Central memory CD8-positive, alpha-beta T cell (primary cell): ENCODE results near the gene ATP9B.

Source experiments
- ATAC-seq: fragments of 150-1000 bp; cut with Tn5 transposase; replicated peaks from 2 replicates; pipeline ENCODE4 v1.10.0; 2022; ENCODE audit warnings: mild to moderate bottlenecking, moderate FRiP score, moderate number of reproducible peaks; ENCODE audit not compliant: poor library complexity, severe bottlenecking; ENCODE audit errors: extremely low read depth
- DNase-seq, 2 donors: peaks; one replicate each; pipeline ENCODE4 v3.0.0; 2021; ENCODE audit warnings: low spot score in 2 of 2
- H3K27ac Mint-ChIP-seq: one replicate; pipeline ENCODE4 v1.8.0; 2022; ENCODE audit warnings: low read depth, mild to moderate bottlenecking, moderate library complexity, mixed read lengths
- H3K27me3 Mint-ChIP-seq: one replicate; pipeline ENCODE4 v1.8.0; 2022; ENCODE audit warnings: mixed read lengths
- H3K36me3 Mint-ChIP-seq: one replicate; pipeline ENCODE4 v1.8.0; 2022; ENCODE audit warnings: mild to moderate bottlenecking, moderate library complexity, mixed read lengths; ENCODE audit not compliant: insufficient read depth
- H3K4me1 Mint-ChIP-seq: one replicate; pipeline ENCODE4 v1.8.0; 2022; ENCODE audit warnings: mixed read lengths
- H3K4me3 Mint-ChIP-seq: one replicate; pipeline ENCODE4 v1.8.0; 2022; ENCODE audit warnings: mild to moderate bottlenecking, moderate library complexity, mixed read lengths
- H3K9me3 Mint-ChIP-seq: one replicate; pipeline ENCODE4 v1.8.0; 2022; ENCODE audit warnings: mixed read lengths

Gene ATP9B

DNA sequence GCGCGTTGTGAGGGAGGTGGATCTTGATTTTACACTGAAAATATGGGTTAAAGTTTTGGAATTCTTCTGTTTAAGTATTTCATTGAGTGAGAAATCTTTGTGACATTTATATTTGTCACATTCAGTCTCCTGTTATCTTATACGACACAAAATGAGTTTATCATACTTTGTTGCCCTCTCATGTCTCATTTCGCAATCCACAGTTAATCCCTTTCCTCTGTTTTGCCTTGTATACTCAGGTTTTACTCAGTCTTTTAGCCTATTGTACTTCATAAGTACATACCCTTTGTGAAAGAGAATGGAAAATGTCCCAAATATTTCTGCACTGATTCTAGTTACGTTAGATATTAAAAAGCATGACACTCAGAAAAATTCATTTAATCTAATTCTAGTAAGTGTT lies 142.7 kb downstream of the ATP9B start:
- peaks cover 14% of the 10 kb centered on the region for H3K4me1 Mint-ChIP-seq
- no peak for ATAC-seq
- no peak for DNase-seq

DNA sequence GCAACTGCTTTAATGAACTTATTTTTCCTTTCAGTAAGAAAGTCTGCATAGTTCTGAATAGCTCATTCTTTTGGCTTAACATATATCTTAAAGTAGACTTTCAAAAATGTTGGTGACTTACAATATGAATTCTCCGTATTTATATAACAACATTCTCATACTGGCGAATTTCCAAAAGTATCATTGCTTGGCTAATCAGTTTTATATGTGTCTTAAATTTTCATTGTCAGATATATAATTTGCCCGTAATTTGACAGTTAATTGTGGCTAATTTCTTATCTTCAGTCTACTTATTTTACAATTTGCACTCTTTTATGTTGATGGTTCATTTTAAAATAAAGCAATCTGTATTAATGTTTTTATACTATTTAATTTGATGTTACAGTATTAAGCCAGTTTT lies 144.9 kb downstream of the ATP9B start:
- Mint-ChIP-seq H3K27ac (no peak overlapping the region), H3K4me1 (peaks cover 24% of the 10 kb centered on the region), H3K9me3 (no peaks in the 10 kb centered on the region), H3K27me3 (no peaks in the 10 kb centered on the region), H3K36me3 (peaks cover 9% of the 10 kb centered on the region), H3K4me3 (no peak overlapping the region)
- DNase-seq (no peak), ATAC-seq (no peak)

More for the DNA sequence above, 142.7 kb downstream of the ATP9B start:
- H3K36me3 Mint-ChIP-seq: peaks cover 7% of the 10 kb centered on the region
- no peaks in the 10 kb centered on the region for H3K9me3 Mint-ChIP-seq
- H3K27ac Mint-ChIP-seq: no peak overlapping the region
- no peak overlapping the region for H3K4me3 Mint-ChIP-seq
- no peaks in the 10 kb centered on the region for H3K27me3 Mint-ChIP-seq

DNA sequence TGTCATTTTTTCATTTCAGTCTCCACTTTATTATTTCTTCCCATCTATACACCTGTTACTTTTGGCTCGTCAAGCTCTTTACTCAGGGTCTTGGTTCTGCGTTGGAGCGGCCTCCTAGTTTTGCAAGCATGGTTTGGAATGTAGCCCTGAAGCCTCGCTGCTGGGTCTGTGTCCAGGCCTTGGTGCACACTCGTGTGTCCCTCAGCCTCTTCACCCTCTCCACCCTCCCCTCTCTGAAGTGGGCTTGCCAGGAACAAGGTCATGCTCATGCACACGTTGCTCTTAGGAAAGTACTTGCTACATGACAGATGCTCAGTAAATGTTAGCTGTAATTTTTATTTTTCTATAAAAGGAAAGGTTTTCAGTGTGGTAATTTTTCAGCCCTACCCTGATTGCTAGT lies 147.0 kb downstream of the ATP9B start:
- no peak overlapping the region for H3K4me3 Mint-ChIP-seq
- H3K27me3 Mint-ChIP-seq: no peaks in the 10 kb centered on the region
- peaks cover 12% of the 10 kb centered on the region for H3K36me3 Mint-ChIP-seq
- ATAC-seq (no peak), DNase-seq (no peak)
- no peaks in the 10 kb centered on the region for H3K9me3 Mint-ChIP-seq
- no peak overlapping the region for H3K27ac Mint-ChIP-seq
- peaks cover 13% of the 10 kb centered on the region for H3K4me1 Mint-ChIP-seq

DNA sequence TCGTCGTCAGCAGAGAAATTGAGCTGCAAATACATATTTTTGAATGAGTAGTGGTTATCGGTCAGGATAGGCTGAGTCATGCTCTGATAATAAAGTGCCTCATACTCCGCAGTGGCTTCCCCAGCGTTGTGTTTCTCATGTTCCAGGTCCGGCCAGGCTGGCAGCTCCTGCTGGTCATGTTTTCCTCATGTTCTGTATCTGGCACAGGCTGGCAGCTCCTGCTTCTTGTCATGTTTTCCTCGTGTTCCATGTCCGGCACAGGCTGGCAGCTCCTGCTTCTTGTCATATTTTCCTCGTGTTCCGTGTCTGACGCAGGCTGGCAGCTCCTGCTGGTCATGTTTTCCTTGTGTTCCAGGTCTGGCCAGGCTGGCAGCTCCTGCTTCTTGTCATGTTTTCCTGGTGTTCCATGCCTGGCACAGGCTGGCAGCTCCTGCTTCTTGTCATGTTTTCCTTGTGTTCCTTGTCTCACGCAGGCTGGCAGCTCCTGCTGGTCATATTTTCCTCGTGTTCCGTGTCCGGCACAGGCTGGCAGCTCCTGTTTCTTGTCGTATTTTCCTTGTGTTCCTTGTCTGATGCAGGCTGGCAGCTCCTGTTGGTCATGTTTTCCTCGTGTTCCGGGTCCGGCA lies 148.9 kb downstream of the ATP9B start:
- H3K4me1 Mint-ChIP-seq: peaks cover 13% of the 10 kb centered on the region
- no peak overlapping the region for H3K27ac Mint-ChIP-seq
- H3K27me3 Mint-ChIP-seq: no peaks in the 10 kb centered on the region
- no peak for ATAC-seq
- peaks cover 13% of the 10 kb centered on the region for H3K36me3 Mint-ChIP-seq
- no peak for DNase-seq
- no peak overlapping the region for H3K4me3 Mint-ChIP-seq
- H3K9me3 Mint-ChIP-seq: no peaks in the 10 kb centered on the region

DNA sequence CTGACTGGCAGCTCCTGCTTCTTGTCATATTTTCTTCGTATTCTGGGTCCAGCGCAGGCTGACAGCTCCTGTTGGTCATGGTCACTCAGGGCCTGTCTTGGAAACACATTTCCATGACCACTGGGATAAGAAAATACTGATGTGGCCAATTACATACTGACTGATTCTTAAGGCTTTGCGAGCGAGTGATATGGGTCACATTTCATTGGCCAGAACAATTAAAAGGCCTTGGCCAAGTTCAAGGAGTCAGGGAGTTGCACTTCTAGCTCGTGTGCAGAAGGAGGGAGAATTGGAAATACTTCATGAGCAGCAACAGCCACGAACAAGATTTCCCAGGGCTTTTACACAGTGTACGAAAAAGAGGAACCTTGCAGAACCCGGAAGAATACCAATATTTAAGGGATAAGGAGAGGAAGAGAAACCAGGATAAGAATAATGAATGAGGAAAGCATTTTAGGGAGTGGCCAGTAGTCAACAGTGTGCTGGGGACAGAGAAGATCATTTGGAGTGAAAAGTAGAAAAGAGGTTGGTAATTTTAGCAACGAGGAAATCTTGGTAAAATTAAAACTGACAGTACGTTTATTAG lies 149.5 kb downstream of the ATP9B start:
- Mint-ChIP-seq H3K27ac (no peak overlapping the region), H3K36me3 (peaks cover 13% of the 10 kb centered on the region), H3K4me1 (peaks cover 13% of the 10 kb centered on the region), H3K4me3 (no peak overlapping the region), H3K9me3 (no peaks in the 10 kb centered on the region), H3K27me3 (no peaks in the 10 kb centered on the region)
- ATAC-seq: no peak
- DNase-seq: no peak

DNA sequence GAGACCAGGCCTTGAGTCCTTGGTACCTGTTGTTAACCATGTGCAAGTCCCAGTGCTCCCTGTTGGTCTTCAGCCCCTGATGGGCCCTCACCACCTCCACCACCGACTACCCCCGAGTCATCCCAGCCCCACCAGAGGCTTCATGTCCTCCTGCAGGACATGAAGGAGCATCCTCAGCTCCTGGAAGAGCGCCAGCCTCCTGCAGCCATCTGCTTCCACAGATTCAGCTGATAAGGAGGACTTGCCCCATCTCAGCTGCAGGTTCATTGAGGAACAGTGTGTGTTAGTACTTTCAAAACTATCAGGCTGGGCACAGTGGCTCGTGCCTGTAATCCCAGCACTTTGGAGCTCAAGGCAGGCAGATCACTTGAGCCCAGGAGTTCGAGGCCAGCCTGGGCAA lies 151.9 kb downstream of the ATP9B start:
- Mint-ChIP-seq H3K27ac (no peak overlapping the region), H3K9me3 (no peaks in the 10 kb centered on the region), H3K27me3 (no peaks in the 10 kb centered on the region), H3K4me1 (peaks cover 18% of the 10 kb centered on the region), H3K4me3 (no peak overlapping the region), H3K36me3 (peaks cover 13% of the 10 kb centered on the region)
- ATAC-seq (no peak), DNase-seq (no peak)

DNA sequence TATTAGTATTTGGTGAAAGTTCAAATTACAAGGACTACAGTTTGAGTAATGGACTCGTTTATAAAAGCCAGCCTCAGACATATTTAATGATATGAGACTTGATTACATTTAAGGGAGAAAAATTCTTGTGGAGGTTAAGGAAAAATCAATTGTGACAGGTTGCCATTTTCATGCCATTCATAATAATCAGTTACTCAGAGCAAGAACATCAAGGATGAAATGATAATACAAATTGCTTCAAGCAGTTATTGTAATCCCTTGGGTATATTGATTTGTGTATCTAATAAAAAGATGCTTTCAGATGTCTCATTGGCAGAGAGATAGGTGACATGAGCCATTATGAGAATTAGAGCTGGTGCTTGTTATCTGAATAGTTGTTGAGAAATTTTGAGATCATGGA lies 153.6 kb downstream of the ATP9B start:
- no peaks in the 10 kb centered on the region for H3K27me3 Mint-ChIP-seq
- ATAC-seq (no peak), DNase-seq (no peak)
- H3K4me3 Mint-ChIP-seq: no peak overlapping the region
- H3K4me1 Mint-ChIP-seq: peaks cover 16% of the 10 kb centered on the region
- H3K27ac Mint-ChIP-seq: no peak overlapping the region
- no peaks in the 10 kb centered on the region for H3K9me3 Mint-ChIP-seq
- H3K36me3 Mint-ChIP-seq: peaks cover 12% of the 10 kb centered on the region

DNA sequence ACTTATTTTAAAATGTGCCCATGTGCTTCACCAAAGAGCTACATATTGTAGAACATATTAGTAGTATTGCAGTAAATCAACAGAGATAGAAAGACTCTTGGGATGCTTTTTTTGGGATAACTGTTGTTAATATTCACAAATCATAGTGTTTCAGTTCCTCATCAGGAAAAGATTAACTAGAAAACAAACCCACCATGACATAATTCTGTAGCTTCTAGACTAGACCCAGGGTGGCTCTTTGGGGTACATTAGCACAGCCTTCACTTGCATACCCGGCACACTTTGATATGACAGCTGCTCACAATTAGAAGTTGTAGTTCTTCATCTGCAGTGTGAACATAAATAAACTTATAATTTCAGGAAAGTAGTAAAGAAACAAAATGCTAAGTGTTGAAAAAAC lies 154.2 kb downstream of the ATP9B start:
- DNase-seq (no peak), ATAC-seq (no peak)
- H3K36me3 Mint-ChIP-seq: peaks cover 6% of the 10 kb centered on the region
- H3K27me3 Mint-ChIP-seq: no peaks in the 10 kb centered on the region
- no peak overlapping the region for H3K27ac Mint-ChIP-seq
- peaks cover 13% of the 10 kb centered on the region for H3K4me1 Mint-ChIP-seq
- H3K4me3 Mint-ChIP-seq: no peak overlapping the region
- no peaks in the 10 kb centered on the region for H3K9me3 Mint-ChIP-seq

DNA sequence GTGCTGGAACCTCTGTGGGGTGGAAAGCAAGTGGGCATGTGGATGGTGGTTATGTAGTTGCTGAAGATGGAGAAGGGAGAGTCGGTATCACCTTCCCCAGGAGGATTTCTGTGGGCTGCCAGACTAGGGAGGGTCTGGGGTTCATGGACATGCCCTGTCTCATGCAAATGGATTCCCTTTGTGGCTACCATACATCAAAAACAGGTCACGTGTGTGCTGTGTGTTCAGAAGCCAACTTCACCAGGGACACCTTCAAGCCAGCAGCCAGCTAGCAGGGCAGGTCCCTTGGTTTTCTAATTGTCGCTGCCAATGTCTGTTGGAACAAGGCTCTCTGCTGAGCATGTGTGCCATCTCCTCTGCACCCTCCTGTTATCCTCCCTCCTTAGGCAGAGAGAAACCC lies 155.2 kb downstream of the ATP9B start:
- DNase-seq (no peak), ATAC-seq (no peak)
- no peak overlapping the region for H3K27ac Mint-ChIP-seq
- no peak overlapping the region for H3K4me3 Mint-ChIP-seq
- no peaks in the 10 kb centered on the region for H3K9me3 Mint-ChIP-seq
- peaks cover 6% of the 10 kb centered on the region for H3K36me3 Mint-ChIP-seq
- H3K27me3 Mint-ChIP-seq: no peaks in the 10 kb centered on the region
- H3K4me1 Mint-ChIP-seq: peaks cover 6% of the 10 kb centered on the region

DNA sequence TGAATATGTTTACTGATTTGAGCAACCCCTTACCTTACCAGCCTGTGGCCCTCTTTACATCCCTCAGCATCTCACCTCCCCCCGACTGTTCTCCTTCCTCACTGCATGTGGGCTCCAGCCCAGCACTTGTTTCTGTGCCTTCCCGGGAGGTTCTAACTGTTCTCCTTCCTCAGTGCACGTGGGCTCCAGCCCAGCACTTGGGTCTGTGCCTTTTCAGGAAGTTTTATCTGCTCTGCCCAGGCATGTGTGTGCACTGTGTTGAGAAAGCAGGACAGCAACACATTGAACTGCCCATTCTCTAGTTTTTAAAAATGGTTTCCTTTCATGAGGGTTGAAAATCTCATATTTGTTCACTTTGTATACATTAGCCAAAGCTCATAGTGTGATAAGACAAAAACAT lies 158.4 kb downstream of the ATP9B start:
- no peak overlapping the region for H3K4me3 Mint-ChIP-seq
- peaks cover 10% of the 10 kb centered on the region for H3K4me1 Mint-ChIP-seq
- no peaks in the 10 kb centered on the region for H3K27me3 Mint-ChIP-seq
- DNase-seq (no peak), ATAC-seq (no peak)
- H3K9me3 Mint-ChIP-seq: no peaks in the 10 kb centered on the region
- peaks cover 2% of the 10 kb centered on the region for H3K36me3 Mint-ChIP-seq
- no peak overlapping the region for H3K27ac Mint-ChIP-seq

DNA sequence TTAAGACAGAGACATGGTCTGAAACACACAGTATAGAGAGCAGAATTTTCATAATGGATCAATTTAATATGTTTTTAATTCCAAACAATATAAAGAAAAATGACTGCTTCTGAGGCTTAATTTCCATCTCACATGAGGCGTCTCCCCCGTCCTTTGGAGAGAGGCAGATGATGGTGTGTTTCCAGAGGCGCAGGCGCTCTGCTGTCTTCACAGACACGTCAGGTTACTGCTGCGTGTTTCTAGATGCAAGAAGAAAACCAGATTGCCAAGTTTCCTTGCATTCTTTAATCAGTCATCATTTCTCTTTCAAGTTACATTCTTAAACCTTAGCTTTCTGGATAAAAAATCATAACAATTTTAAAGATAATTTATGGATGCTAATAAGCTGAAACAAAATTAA lies 160.2 kb downstream of the ATP9B start:
- peaks cover 2% of the 10 kb centered on the region for H3K36me3 Mint-ChIP-seq
- no peak overlapping the region for H3K27ac Mint-ChIP-seq
- H3K4me3 Mint-ChIP-seq: no peak overlapping the region
- peaks cover 12% of the 10 kb centered on the region for H3K4me1 Mint-ChIP-seq
- H3K27me3 Mint-ChIP-seq: no peaks in the 10 kb centered on the region
- ATAC-seq (no peak), DNase-seq (no peak)
- H3K9me3 Mint-ChIP-seq: no peaks in the 10 kb centered on the region

DNA sequence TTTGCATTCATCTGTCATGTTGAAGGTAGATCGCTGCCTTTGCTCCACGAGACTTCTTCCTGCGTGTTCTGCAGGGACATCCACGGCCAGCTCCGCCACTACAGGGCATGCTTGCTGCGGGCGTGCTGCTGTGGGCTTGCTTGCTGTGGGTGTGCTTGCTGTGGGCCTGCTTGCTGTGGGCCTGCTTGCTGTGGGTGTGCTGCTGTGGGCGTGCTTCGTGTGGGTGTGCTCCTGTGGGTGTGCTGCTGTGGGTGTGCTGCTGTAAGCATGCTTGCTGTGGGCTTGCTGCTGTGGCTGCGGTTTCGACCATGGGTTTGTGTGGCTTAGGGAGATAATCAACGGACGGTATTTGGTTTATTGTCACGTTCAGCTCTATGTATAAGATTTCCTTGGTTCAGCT lies 165.2 kb downstream of the ATP9B start:
- peaks cover 13% of the 10 kb centered on the region for H3K4me1 Mint-ChIP-seq
- H3K9me3 Mint-ChIP-seq: no peaks in the 10 kb centered on the region
- no peak overlapping the region for H3K4me3 Mint-ChIP-seq
- H3K27me3 Mint-ChIP-seq: no peaks in the 10 kb centered on the region
- DNase-seq (no peak), ATAC-seq (no peak)
- H3K27ac Mint-ChIP-seq: no peak overlapping the region
- H3K36me3 Mint-ChIP-seq: peaks cover 4% of the 10 kb centered on the region

DNA sequence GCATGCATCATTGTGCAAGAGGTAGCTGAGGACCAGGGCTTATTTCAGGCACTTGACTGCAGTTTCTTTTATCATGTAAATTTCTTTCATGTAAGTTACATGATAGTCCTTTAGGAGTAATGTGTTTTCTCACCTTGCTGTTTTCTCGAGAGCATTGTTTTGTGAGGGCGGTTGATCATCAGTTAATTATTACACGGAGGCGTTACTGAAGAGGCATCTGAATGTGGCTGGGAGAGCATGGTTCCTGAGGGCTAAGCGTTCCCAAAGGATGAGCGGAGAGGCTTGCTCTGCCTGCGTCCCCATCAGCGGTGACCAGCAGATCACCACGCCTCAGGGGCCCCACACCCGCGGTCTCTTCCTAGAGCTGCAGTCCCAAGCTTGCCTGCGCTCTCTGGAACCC lies 170.4 kb downstream of the ATP9B start:
- Mint-ChIP-seq H3K9me3 (no peaks in the 10 kb centered on the region), H3K4me3 (no peak overlapping the region), H3K4me1 (peaks cover 7% of the 10 kb centered on the region), H3K27me3 (no peaks in the 10 kb centered on the region), H3K27ac (no peak overlapping the region), H3K36me3 (peaks cover 2% of the 10 kb centered on the region)
- ATAC-seq (no peak), DNase-seq (no peak)
